22Rv1 (cell line): ENCODE results near the gene HTR2B.

Experiments used
- ZFX ChIP-seq: fragments of 450-650 bp; IDR thresholded peaks from 2 replicates; pipeline ENCODE4 v1.6.1; 2017; ENCODE audit warnings: antibody characterized with exemption, borderline replicate concordance
- TF ChIP-seq, protein P1 (sequence below): fragments of 450-650 bp; IDR thresholded peaks from 2 replicates; pipeline ENCODE4 v1.5.1; 2017; ENCODE audit warnings: mild to moderate bottlenecking

DNA sequence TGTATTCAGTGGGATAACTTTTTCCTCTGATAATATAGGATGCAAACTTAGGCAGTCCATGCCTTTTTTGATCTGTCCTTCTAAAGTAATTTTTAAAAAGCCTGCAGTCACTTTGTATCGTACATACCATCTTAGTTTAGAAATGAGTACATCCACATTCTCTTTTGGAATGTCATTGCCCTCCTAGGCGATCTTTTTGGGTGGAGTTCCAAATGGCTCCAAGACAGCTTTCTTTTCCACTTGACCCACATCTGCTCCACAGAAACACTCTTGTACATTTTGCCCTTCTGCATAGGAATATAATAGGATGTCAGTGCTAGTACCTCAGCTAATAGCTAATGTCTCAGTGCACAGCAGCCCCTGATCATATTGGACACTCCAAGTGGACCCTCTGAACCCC, 21.8 kb upstream of the HTR2B start:
- TF ChIP-seq, protein P1, sequence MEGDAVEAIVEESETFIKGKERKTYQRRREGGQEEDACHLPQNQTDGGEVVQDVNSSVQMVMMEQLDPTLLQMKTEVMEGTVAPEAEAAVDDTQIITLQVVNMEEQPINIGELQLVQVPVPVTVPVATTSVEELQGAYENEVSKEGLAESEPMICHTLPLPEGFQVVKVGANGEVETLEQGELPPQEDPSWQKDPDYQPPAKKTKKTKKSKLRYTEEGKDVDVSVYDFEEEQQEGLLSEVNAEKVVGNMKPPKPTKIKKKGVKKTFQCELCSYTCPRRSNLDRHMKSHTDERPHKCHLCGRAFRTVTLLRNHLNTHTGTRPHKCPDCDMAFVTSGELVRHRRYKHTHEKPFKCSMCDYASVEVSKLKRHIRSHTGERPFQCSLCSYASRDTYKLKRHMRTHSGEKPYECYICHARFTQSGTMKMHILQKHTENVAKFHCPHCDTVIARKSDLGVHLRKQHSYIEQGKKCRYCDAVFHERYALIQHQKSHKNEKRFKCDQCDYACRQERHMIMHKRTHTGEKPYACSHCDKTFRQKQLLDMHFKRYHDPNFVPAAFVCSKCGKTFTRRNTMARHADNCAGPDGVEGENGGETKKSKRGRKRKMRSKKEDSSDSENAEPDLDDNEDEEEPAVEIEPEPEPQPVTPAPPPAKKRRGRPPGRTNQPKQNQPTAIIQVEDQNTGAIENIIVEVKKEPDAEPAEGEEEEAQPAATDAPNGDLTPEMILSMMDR, result no peak
- no peak for TF ChIP-seq ZFX
